ENCODE data around the gene FOS. TPM values are rescaled to one million over a fixed set of nuclear protein-coding genes. Genes with fewer than 3 reads are reported as not detected.
A peak's percentile ranks its signal among the peaks of the same experiment; 100 is the strongest.

The FOS gene
- total and polyA plus RNA-seq, 4 donors, result 13.2 to 82.7 (median 20.0) TPM

GRCh38 chr14:75285331-75285730 lies 6.7 kb downstream of the FOS start:
- DNase-seq (ENCODE audit: low spot score), result no peak
- no peaks in the 10 kb centered on the region for H3K9me3 ChIP-seq (ENCODE audit: control insufficient read depth in 4 of 4, low read length in 3 of 4)
- no peak overlapping the region for H3K27ac ChIP-seq (ENCODE audit: low read depth in 1 of 2, low read length in 2 of 2)
- no peak overlapping the region for H3K4me3 ChIP-seq (ENCODE audit: low read depth in 1 of 3, low read length in 3 of 3)
- H3K27me3 ChIP-seq (ENCODE audit: control insufficient read depth in 4 of 4, insufficient read depth in 4 of 4, low read length in 3 of 4), result no peaks in the 10 kb centered on the region
- H3K4me1 ChIP-seq (ENCODE audit: control insufficient read depth in 4 of 4, insufficient read depth in 4 of 4, low read length in 3 of 4), result peaks cover 0 to 15% (median 8%) of the 10 kb centered on the region in 4 donors
- no peak overlapping the region for H3K9ac ChIP-seq (ENCODE audit: low read depth in 1 of 2, low read length in 2 of 2)
- H3K36me3 ChIP-seq (ENCODE audit: control insufficient read depth in 4 of 4, insufficient read depth in 3 of 4, low read depth in 1 of 4, low read length in 3 of 4), result peaks cover 2 to 12% (median 8%) of the 10 kb centered on the region in 4 donors
- TF ChIP-seq ATF3 (IDR thresholded peaks at IDR 0.05) (no peak), CTCF (IDR thresholded peaks at IDR 0.05; ENCODE audit: low read depth, low read length, missing input control) (no peak), FOXA2 (IDR thresholded peaks at IDR 0.05) (no peak), GABPA (IDR thresholded peaks at IDR 0.05 in 1 of 2, conservative IDR thresholded peaks at IDR 0.05 in 1 of 2) (no peak)

GRCh38 chr14:75286313-75286712 lies 7.7 kb downstream of the FOS start:
- peaks cover 0 to 6% (median 2%) of the 10 kb centered on the region in 4 donors for H3K4me1 ChIP-seq (ENCODE audit: control insufficient read depth in 4 of 4, insufficient read depth in 4 of 4, low read length in 3 of 4)
- no peaks in the 10 kb centered on the region for H3K9me3 ChIP-seq (ENCODE audit: control insufficient read depth in 4 of 4, low read length in 3 of 4)
- no peak overlapping the region for H3K9ac ChIP-seq (ENCODE audit: low read depth in 1 of 2, low read length in 2 of 2)
- no peak overlapping the region for H3K4me3 ChIP-seq (ENCODE audit: low read depth in 1 of 3, low read length in 3 of 3)
- no peaks in the 10 kb centered on the region for H3K27me3 ChIP-seq (ENCODE audit: control insufficient read depth in 4 of 4, insufficient read depth in 4 of 4, low read length in 3 of 4)
- H3K27ac ChIP-seq (ENCODE audit: low read depth in 1 of 2, low read length in 2 of 2), result no peak overlapping the region
- DNase-seq (ENCODE audit: low spot score), result no peak
- 54% methylated on average over 5 of the region's 5 CpGs for WGBS
- TF ChIP-seq SP1 (IDR thresholded peaks at IDR 0.05) (peak; percentile 9), EGR1 (IDR thresholded peaks at IDR 0.05; ENCODE audit: low read depth in 2 of 2) (no peak), TAF1 (conservative IDR thresholded peaks at IDR 0.05) (no peak), HNF4G (IDR thresholded peaks at IDR 0.05) (no peak), RXRA (IDR thresholded peaks at IDR 0.05) (no peak)
- peaks cover 0 to 3% (median 1%) of the 10 kb centered on the region in 4 donors for H3K36me3 ChIP-seq (ENCODE audit: control insufficient read depth in 4 of 4, insufficient read depth in 3 of 4, low read depth in 1 of 4, low read length in 3 of 4)

GRCh38 chr14:75289840-75290388 lies 11.3 kb downstream of the FOS start:
- Histone ChIP-seq H3K27ac (ENCODE audit: low read depth in 1 of 2, low read length in 2 of 2) (no peak overlapping the region), H3K4me1 (ENCODE audit: control insufficient read depth in 4 of 4, insufficient read depth in 4 of 4, low read length in 3 of 4) (peaks cover 0 to 20% (median 8%) of the 10 kb centered on the region in 4 donors), H3K36me3 (ENCODE audit: control insufficient read depth in 4 of 4, insufficient read depth in 3 of 4, low read depth in 1 of 4, low read length in 3 of 4) (no peaks in the 10 kb centered on the region), H3K9me3 (ENCODE audit: control insufficient read depth in 4 of 4, low read length in 3 of 4) (no peaks in the 10 kb centered on the region), H3K4me3 (ENCODE audit: low read depth in 1 of 3, low read length in 3 of 3) (no peak overlapping the region), H3K9ac (ENCODE audit: low read depth in 1 of 2, low read length in 2 of 2) (no peak overlapping the region), H3K27me3 (ENCODE audit: control insufficient read depth in 4 of 4, insufficient read depth in 4 of 4, low read length in 3 of 4) (no peaks in the 10 kb centered on the region)
- TF ChIP-seq ZBTB33 (IDR thresholded peaks at IDR 0.05) (no peak), FOXA2 (IDR thresholded peaks at IDR 0.05) (peak; percentile 7)
- 73% methylated on average over 3 of the region's 3 CpGs for WGBS
- DNase-seq (ENCODE audit: low spot score), result no peak

Measured in liver (tissue), 9 donors.